HT1080 (cell line): ENCODE results near the gene KAT2A. TPM values are rescaled to one million over a fixed set of nuclear protein-coding genes. Genes with fewer than 3 reads are reported as not detected.
A peak's percentile ranks its signal among the peaks of the same experiment; 100 is the strongest.

Experiments
- DNase-seq: peaks from one replicate; pipeline ENCODE4 v3.0.0-alpha.2; 2015; ENCODE audit warnings: low read depth
- total RNA-seq: library from RNA; depleted of rRNA; stranded (reverse); fragments of >200 nt; shearing (Covaris generic); gene quantifications from 2 replicates; pipeline ENCODE4 v1.2.3, GENCODE V29; 2014

KAT2A gene
- total RNA-seq, 1 experiment from 2014 or later, result 28.0 TPM

- no peak for DNase-seq
These were observed 24.6 kb downstream of the KAT2A start for GRCh38 chr17:42096360-42097111.

- no peak for DNase-seq
These were observed 26.6 kb downstream of the KAT2A start for GRCh38 chr17:42094375-42095069.

DNA sequence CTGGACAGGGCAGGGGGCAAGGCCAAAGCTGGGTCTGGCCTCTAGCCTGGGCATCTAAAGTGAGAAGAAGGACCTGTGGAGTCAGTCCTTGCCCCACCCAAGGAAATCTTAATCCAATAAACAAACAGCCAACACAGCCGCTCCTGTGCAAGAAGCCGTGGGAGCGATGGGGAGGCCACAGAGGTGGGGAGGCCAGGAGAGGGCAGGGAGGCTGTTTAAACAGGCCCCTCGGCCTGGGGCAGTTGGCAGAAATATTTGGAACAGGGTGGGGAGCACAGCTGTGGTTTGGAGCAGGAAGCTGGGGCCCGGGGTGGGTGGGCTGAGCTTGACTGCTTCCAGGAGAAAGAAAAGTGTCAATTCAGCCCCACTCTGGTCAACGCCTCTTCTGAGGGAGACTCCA lies 28.2 kb downstream of the KAT2A start:
- no peak for DNase-seq

- no peak for DNase-seq
These were observed 30.0 kb downstream of the KAT2A start for GRCh38 chr17:42090964-42091790.

- no peak for DNase-seq
These were observed 32.4 kb downstream of the KAT2A start for GRCh38 chr17:42088736-42089135.

GRCh38 chr17:42087736-42088705 lies 33.1 kb downstream of the KAT2A start:
- DNase-seq, result no peak

GRCh38 chr17:42087042-42087701 lies 34.0 kb downstream of the KAT2A start:
- DNase-seq, result no peak

GRCh38 chr17:42081516-42082129 lies 39.5 kb downstream of the KAT2A start:
- no peak for DNase-seq

DNA sequence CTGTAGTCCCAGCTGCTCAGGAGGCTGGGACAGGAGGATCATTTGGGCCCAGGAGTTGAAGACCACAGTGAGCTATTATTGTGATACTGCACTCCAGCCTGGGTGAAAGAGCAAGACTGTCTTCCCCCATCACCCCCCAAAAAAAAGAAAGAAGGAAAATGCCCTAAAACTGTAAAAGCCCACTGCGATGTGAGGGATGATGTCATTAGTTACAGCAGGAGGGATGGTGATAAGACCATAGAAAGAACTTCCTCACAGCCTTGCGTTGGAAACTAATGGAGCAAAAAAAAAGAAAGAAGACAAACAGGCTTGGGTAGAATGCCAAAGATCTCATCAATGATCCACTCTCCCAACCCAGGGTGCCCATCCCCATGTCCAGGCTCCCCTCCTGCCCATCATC lies 41.6 kb downstream of the KAT2A start:
- DNase-seq, result no peak

DNA sequence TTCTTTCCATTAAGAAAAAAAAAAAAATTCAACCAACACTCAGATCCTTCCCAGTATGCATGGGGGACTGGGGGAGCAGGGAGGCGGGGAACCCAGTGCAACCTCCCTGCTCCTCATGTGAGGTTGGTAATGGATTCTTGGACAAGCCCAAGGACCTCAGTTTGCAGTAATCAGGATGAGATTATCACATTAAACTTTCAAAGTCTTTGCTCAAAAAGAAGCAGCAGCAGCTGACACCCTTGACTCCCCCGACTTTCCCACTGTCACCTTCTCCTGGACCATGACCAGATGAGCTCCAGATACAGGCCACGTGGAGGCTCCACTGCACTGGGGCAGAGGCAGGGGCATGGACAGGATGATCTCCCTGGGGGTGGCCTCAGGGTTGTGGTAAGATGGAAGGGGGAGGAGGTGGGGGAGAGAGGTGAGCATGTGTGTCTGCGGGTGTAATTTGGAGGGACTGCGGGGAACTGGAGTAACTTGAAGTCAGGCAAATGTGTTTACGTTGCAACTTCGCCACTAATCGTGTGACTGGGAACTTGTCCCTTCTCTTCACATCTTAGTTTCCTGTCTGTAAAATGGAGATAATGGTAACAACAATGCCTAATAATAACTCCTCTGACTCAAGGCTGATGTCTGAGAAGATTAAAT lies 42.6 kb downstream of the KAT2A start:
- no peak for DNase-seq

DNA sequence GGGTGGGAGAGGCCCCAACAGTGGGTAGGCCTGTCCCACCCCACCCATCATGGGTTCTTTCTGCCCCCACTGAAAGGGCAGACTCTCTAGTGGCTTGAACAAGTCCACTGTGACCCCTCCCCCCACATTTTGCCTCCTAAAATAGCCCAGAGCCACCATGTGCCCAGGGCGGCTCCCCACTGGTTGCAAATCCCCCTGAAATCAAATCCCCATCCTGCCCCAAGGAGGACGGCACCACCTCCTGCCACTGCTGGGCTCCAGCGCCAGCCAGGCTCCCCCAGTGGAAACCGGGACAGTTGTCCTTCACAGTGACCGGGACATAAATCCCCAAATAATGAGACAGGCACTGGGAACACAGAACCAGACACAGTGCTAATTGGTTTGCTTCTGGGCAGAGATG lies 43.4 kb downstream of the KAT2A start:
- no peak for DNase-seq

DNA sequence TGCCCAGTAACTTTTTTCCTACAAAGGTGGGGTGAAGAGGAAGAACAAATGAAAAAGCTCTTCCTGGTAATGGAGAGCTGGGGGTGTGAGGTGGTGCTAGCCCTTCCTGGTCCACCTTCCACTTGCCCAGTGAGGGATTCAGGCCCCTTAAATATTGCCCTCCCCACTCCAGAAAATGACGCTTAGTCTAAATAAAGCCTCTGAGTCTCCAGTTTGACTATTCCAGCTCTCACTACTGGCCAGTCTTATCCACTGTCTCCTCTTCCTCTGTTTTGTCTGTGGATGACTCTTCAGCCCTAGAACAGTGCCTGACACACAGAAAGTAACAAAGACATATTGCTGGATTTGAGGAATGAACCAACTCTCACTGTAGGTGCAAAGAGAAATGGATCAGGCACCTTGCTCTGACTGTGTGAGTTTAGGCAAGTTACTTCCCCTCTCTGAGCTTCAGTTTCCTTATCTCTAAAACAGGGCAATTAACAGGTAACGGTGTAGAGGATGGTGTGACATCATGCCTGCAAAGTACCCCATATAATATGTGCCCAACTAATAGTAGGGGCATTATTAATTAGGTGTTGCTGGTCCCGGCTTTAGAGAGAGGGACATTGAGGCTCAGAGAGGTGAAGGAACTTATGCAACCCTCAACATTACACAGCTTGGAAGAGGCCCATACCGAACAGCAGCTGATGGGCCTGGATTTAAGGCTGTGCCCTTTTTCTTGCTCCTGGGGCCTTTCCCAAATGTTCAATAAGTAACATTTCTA lies 44.2 kb downstream of the KAT2A start:
- DNase-seq, result no peak

- no peak for DNase-seq
These were observed 45.4 kb downstream of the KAT2A start for GRCh38 chr17:42075789-42076188.

- DNase-seq, result no peak
These were observed 48.6 kb downstream of the KAT2A start for GRCh38 chr17:42072323-42073187.

DNA sequence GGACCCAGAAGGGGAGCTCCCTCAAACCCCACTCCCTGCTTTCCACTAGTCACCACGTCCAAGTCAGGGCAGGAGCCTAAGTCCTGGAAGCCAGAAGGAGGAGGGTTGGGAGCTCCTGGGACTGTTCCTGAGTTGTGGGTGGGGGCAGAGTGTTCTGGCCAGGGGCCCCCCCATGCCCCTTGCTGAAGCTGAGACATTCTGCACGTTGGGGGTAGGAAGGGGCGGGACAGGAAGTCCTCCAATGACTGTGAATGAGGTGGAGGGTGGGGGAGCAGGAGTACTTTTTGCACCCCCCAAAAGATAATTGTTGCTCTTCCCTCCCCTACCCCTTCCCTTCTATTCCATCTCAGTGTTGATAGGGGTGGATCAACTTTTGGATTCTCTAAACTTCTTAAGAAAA lies 49.4 kb downstream of the KAT2A start:
- no peak for DNase-seq

GRCh38 chr17:42068979-42069378 lies 52.2 kb downstream of the KAT2A start:
- DNase-seq, result no peak

DNA sequence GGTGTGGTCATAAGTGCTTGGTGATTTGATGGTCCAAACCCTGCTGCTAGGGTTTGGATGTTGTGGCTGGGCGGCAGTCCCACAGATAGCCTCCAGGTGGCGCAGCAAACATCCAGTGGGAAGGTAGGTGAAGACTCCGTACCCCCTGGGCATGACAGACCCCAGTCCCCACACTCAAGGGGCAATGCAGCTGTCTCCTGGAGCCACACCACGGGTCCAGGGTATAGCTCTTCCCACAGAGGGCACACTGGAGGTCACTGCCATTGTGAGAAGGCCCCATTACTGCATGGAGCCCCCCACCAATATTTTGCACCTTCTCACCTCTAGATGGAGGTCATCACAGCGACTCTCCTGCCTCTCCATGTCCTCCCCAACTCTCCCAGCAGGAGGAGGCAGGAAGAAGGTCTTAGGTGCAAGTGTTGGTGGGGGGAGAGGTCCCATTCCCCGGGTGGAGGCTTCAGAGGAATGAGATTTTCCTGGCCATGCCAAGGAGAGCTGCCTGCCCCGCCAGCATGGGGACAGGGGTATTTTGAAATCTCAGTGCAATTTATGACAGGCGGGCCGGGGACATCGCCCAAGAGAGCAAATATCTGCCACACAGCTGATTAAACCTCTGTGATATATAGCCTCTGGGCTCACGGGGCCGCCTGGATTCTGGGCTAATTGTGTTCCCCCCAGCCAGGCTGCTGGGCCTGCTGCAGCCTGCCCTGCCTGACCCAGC lies 53.6 kb downstream of the KAT2A start:
- DNase-seq, result peak; percentile 39
